GM21619 (cell line): ENCODE data around the gene GTPBP6.
A peak's percentile ranks its signal among the peaks of the same experiment; 100 is the strongest.
"Not testable (repeated sequence)": the region's sequence is repeated elsewhere in the genome, so short reads cannot be mapped to it uniquely, and the experiment has no call there.

ENCODE experiments used
- ATAC-seq: cut with Tn5 transposase; IDR thresholded peaks from one replicate; pipeline ENCODE4 v1.9.1; 2021; ENCODE audit not compliant: unreplicated experiment

GTPBP6 gene

DNA sequence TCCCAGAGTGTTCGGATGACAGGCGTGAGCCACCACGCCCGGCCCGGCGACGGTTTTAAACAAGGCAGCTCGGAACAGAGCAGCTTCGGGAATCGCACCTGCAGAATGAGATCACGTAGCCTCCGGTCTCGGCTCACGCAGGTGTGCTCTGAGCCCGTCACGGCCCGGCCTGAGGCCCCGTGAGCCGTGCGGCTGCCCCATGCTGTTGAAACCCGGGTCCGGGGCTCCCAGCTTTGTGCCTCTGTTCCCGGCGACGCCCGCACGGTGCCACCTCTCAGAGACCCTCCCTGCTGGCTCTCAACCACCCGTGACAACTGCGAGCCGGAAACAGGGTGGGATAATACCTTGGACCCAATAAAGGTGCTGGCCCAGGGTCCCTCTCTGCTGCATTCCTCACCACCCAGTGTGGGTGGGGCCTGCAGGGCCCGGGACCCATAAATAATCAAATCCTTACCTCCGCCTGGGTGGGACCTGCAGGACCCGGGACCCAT is 50.8 kb downstream of the GTPBP6 start:
- ATAC-seq = no peak

DNA sequence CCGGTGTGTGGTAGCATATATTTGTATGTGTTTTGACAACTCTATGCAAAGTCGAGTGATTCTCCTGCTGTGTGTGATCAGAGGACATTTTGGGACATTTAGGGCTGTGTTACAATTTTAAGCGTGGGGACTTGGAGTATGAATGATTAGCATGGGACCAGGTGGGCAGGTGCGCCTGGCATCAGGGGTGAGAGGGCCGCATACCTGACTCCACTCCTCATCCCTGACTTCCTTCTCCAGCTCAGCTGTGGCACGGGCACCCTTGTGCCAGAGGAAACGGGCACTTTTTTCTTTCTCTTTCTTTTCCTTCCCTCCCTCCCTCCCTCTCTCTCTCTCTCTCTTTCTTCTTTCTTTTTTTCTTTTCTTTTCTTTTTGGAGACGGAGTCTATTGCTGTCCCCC is 53.1 kb downstream of the GTPBP6 start:
- ATAC-seq = no peak

DNA sequence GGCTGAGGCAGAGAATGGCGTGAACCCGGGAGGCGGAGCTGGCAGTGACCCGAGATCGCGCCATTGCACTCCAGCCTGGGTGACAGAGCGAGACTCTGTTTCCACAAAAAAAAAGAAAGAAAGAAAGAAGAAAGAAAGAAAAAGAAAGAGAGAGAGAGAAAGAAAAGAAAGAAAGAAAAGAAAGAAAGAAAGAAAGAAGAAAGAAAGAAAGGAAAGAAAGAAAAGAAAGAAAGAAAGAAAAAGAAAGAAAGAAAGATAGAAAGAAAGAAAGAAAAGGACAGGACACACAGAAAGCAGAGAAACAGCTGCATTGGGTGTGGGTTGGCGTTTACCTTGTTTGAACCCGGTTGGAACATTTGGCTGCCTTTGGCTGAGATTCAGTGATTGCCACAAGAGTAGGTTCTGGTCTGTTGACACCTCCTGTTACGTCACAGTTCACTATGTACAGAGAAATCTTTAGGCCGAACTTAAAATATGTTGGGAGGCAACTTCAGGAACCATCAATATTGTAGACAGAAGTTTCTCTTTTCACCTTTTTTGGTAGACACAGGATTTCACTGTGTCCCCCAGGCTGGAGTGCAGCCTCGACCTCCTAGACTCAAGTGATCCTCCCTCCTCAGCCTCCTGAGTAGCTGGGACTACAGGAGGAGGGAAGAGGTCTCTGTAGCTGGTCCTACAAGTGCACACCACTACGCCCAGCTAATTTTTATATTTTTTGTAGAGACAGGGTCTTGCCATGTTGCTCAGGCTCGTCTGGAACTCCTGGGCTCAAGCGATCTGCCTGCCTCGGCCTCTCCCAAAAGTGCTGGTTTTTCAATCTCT is 53.8 kb downstream of the GTPBP6 start:
- ATAC-seq = no peak

DNA sequence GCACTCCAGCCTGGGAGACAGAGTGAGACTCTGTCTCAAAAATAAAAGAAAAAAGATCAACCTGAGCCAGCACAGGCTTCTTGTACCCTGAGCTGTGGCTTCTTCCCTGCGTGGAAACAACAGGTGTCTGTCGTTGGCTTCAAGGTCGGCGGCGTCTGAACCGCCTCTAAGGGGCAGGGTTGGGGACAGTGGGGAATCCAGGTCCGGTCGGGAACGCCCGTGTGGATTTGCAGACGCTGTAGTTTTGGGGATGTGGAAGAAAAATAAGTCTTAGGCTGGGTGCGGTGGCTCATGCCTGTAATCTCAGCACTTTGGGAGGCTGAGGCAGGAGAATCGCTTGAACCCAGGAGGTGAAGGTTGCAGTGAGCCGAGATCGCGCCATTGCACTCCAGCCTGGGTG is 54.6 kb downstream of the GTPBP6 start:
- ATAC-seq = not testable (repeated sequence)

DNA sequence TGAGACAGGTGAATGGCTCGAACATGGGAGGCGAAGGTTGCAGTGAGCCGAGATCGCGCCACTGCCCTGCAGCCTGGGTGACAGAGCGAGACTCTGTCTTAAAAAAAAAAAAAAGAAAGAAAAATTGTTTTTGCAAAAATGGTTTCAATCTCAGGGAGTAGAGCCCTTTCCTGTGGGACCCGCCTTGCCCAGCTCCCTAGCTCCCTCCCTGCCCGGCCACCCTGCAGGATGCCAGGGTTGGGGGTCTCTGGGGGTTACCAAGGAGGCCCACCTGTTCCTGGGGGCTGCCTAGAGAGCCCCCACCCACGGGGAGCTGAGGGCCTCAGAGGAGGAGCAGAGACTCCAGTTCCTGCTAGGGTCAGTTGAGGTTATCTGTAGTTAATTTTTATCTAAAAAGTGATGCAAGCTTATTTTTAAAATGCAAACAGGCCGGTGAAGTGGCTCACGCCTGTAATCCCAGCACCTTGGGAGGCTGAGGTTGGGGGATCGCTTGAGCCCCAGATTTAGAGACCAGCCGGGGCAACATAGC is 56.2 kb downstream of the GTPBP6 start:
- ATAC-seq = peak; percentile 81

DNA sequence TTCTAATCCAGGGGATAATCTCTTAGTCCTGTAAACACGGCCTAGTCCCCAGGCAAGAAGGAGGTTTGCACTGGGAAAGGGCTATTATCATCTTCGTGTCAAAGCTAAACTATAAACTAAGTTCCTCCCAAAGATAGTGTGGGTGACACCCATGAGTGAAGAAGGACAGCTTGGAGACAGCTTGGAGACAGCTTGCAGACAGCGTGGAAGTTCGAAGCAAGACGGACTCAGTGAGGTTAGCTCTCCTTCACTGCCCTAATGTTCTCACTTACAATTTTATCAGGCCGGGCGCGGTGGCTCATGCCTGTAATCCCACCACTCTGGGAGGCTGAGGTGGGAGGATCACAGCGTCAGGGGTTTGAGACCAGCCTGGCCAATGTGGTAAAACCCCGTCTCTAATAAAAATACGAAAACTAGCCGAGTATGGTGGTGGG is 56.7 kb downstream of the GTPBP6 start:
- ATAC-seq = no peak

DNA sequence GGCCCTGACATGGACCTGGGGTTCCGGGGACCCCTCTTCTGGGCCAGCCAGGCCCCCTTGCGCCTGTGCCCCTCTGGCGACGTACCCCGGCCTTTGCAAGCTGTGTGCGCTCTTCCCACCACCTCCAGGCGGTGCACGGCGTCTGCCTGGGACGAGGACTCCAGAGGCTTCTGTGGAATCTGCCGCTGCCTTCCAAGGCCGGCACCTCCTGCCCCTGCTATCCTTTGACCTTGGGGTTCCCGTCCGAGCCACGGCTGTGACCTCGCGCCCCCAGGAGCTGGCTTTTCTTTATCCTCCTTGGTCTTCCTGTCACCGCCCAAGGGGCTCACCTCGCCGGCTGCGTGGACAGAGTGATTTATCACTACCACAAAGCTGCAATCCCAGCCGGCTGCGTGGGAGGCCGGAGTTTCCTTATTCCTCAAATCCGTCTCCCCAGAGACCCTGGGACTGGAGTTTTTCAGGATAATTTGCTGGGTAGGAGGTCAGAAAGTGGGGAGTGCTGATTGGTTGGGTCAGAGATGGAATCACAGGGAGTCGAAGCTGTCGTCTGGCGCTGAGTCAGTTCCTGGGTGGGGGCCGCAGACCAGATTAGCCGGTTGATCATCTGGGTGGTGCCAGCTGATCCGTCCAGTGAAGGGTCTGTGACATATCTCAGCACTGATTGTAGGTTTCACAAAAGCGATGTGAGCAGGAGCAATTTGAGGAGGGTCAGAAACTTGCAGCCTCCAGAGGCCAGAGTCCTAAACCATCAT is 57.3 kb downstream of the GTPBP6 start:
- no peak for ATAC-seq

DNA sequence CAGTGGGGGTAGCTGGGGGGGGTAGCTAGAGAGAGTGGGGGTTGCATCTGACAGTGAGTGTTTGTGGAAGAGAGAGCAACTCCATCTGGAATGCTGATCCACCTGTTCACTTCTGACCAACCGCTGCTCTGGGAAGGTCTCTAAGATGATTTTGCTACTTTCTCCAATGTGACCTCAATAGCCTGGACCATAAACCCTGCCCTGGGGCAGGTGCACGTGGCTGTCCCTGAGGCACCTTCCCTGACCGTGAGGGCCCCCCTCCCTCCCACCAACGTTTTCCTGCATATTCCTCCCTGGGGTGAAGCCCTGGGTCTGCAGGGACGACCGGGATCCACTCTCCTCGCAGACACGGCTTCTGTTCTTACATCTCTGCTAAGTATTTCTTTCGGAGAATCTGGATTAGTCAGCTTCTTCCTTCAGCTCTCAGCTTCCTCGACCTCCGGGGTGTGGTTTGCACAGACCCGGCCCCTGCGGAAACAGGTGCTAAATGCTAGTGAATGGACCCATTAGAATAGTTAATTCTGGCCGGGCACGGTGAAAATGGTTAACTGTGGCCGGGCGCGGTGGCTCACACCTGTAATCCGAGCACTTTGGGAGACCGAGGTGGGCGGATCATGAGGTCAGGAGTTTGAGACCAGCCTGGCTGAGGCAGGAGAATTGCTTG is 58.8 kb downstream of the GTPBP6 start:
- ATAC-seq = peak; percentile 46

DNA sequence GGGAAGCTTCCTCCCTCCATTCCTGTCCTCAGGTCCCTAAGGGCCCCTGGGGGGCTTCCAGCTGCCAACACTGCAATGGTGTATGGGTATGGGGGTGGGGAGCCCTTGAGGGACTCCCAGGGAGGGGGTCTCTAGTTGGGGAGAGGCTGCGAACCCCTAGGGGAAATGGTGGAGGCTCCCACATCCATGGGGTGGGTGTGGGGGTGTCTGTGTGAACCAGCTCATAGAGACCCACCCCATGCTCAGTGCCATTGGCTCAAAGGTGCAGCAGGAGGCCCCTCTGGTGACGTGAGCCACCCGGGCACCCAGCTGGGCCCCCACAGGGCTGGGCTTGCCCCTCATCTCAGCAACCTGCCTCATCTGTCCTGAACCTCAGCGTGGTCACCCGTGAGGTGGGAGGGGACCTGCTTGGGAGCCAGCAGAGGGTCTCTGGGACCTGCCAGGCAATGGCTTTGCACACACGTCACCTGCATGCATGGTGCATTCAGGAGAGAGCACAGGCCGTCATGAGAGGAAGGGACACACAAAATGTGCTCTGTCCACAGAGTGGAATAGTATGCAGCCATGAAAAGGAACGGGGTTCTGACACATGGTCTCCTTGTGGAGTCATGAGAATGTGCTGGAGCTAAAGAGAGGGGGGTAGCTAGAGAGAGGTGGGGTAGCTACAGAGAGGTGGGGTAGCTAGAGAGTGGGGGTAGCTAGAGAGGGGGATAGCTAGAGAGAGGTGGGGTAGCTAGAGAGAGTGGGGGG is 60.1 kb downstream of the GTPBP6 start:
- ATAC-seq = no peak

DNA sequence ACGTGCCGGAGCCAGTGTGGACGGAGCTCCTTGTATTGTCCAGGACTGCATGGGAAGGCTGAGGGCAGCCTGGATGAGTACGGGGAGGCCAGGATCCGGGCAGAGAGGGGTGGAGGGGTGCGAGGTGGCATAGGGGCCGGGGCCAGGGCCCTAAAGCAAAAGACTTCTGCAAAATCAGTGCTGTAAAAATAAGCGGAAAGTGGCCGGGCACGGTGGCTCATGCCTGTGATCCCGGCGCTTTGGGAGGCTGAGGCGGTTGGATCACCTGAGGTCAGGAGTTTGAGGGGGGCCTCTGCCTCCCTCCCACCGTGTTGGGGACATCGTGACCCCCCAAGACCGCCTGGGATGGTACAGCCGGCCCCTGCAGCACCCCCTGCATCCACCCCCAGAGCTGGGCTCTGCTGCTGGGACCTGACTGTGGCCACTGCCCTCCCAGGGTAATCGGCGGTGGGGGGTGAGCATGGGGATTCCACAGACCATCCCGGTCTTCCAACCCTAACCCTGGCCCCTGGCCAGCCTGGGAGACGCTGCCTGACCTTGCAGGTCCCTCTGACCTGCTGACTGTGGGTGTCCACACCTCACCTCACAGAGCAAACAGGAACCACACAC is 60.8 kb downstream of the GTPBP6 start:
- no peak for ATAC-seq

DNA sequence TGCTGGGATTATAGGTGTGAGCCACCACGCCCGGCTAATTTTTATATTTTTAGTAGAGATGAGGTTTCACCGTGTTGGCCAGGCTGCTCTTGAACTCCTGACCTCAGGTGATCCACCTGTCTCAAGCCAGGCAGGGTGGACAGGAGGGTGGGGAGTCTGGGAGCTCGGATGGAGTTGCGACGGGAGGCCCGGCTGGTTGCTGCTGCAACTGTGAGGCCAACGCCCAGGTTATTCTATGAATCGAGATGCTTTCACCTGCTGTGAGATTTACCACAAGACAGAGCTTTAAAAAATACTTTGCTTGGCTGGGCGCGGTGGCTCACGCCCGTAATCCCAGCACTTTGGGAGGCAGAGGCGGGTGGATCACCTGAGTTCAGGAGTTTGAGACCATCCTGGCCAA is 61.5 kb downstream of the GTPBP6 start:
- ATAC-seq = not testable (repeated sequence)

DNA sequence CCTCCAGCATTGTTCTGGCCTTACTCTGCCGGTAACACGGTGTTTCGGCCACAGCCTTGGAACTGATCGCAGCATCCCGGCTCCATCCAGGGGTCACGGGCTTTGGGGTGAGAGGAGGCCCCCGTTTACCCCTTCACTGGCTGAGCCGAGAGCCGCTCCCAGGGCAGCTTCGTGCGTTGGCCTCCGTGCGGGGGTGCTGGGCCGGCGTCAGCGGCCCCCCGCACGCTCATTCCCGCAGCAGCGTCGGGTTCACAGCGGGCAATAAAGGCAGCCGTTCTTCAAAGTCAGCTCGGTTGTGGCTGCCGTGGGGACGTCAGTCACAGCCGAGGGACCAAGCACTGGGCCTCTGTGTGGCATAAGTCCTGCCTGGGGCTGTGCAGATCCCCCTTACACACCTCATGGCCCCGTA is 62.7 kb downstream of the GTPBP6 start:
- ATAC-seq = no peak
